ENCODE data around the gene TOP3A.

- TF ChIP-seq CTCF (IDR thresholded peaks at IDR 0.05; ENCODE audit: low read depth, low read length) (no peak), MAX (IDR thresholded peaks at IDR 0.05; ENCODE audit: low read depth, low read length) (no peak), POLR2A (IDR thresholded peaks at IDR 0.05; ENCODE audit: extremely low read depth, insufficient read length) (no peak), MYC (IDR thresholded peaks at IDR 0.05; ENCODE audit: low read depth, low read length) (no peak)
Observed at GRCh38 chr17:18241229-18241871, 73.4 kb downstream of the TOP3A start.

Measured in NB4 (cell line).